Natural killer cell (primary cell): ENCODE data around the gene CUX1. TPM values are rescaled to one million over a fixed set of nuclear protein-coding genes. Genes with fewer than 3 reads are reported as not detected.
A peak's percentile ranks its signal among the peaks of the same experiment; 100 is the strongest.
"Not testable (repeated sequence)": the region's sequence is repeated elsewhere in the genome, so short reads cannot be mapped to it uniquely, and the experiment has no call there.

Experiments used
- ATAC-seq, 3 donors: fragments of 150-1000 bp in 2 of 3; fragments of 200-7000 bp in 1 of 3; cut with Tn5 transposase; 1 replicate in 1 of 3; 2 replicates in 2 of 3; pipeline ENCODE4 v1.10.0; 2021; ENCODE audit warnings: mild to moderate bottlenecking in 2 of 3, moderate library complexity in 2 of 3
- DNase-seq, 2 donors: peaks; one replicate each; pipeline versions ENCODE4 v3.0.0 to v3.0.0-alpha.2; 2013 to 2021; ENCODE audit warnings: mixed read lengths in 1 of 2
- H3K27ac ChIP-seq: one replicate; pipeline ENCODE4 v1.5.1; 2013; ENCODE audit warnings: mild to moderate bottlenecking, low read length
- H3K27me3 ChIP-seq: one replicate; pipeline ENCODE4 v1.6.1; 2013; ENCODE audit warnings: low read length; ENCODE audit not compliant: control insufficient read depth, insufficient read depth
- H3K36me3 ChIP-seq: one replicate; pipeline ENCODE4 v1.6.1; 2013; ENCODE audit warnings: low read length; ENCODE audit not compliant: control insufficient read depth, insufficient read depth
- H3K4me1 ChIP-seq: one replicate; pipeline ENCODE4 v1.6.1; 2013; ENCODE audit warnings: low read length; ENCODE audit not compliant: control insufficient read depth, insufficient read depth
- H3K4me3 ChIP-seq: one replicate; pipeline ENCODE4 v1.5.1; 2013; ENCODE audit warnings: low read length
- H3K9me3 ChIP-seq: one replicate; pipeline ENCODE4 v1.6.1; 2013; ENCODE audit warnings: low read length; ENCODE audit not compliant: control insufficient read depth, insufficient read depth
- H3K27ac Mint-ChIP-seq, 2 donors: one replicate each; pipeline ENCODE4 v1.8.0; 2022; ENCODE audit warnings: mild to moderate bottlenecking in 2 of 2, mixed read lengths in 2 of 2, moderate library complexity in 1 of 2
- H3K27me3 Mint-ChIP-seq, 2 donors: one replicate each; pipeline ENCODE4 v1.8.0; 2022; ENCODE audit warnings: low read depth in 2 of 2, mixed read lengths in 2 of 2
- H3K36me3 Mint-ChIP-seq: one replicate; pipeline ENCODE4 v1.8.0; 2022; ENCODE audit warnings: mixed read lengths
- H3K4me1 Mint-ChIP-seq, 2 donors: one replicate each; pipeline ENCODE4 v1.8.0; 2022; ENCODE audit warnings: mixed read lengths in 2 of 2
- H3K4me3 Mint-ChIP-seq: one replicate; pipeline ENCODE4 v1.8.0; 2022; ENCODE audit warnings: mild to moderate bottlenecking, moderate library complexity, mixed read lengths
- H3K9me3 Mint-ChIP-seq, 2 donors: one replicate each; pipeline ENCODE4 v1.8.0; 2022; ENCODE audit warnings: mixed read lengths in 2 of 2
- WGBS: methylation state at CpG from one replicate; pipeline ENCODE4 v1.1.7; 2013; ENCODE audit warnings: missing lambda C conversion rate; ENCODE audit not compliant: insufficient coverage; 5-methylcytosine and 5-hydroxymethylcytosine counted together
- intact Hi-C: fragments of 100-400 bp; cut with micrococcal nuclease; formaldehyde crosslinking; loops from one replicate; pipeline ENCODE4 v1.14.2; 2022
- total RNA-seq, 4 donors: library from RNA; stranded (reverse); fragments of 120-200 nt in 1 of 4; gene quantifications; one replicate each; pipeline versions ENCODE4 v1.2.3 to v1.2.4, GENCODE V29; 2013 to 2022
- TF ChIP-seq, protein P1 (sequence below): fragments of 200-600 bp; IDR thresholded peaks from one replicate; pipeline ENCODE4 v1.8.0; 2022; ENCODE audit warnings: antibody characterized with exemption

Gene CUX1
- total RNA-seq, 3 donors from 2014 or later (not counting 1 experiment from before 2014, with no cell fraction given) = 59.8 to 77.4 (median 73.6) TPM

DNA sequence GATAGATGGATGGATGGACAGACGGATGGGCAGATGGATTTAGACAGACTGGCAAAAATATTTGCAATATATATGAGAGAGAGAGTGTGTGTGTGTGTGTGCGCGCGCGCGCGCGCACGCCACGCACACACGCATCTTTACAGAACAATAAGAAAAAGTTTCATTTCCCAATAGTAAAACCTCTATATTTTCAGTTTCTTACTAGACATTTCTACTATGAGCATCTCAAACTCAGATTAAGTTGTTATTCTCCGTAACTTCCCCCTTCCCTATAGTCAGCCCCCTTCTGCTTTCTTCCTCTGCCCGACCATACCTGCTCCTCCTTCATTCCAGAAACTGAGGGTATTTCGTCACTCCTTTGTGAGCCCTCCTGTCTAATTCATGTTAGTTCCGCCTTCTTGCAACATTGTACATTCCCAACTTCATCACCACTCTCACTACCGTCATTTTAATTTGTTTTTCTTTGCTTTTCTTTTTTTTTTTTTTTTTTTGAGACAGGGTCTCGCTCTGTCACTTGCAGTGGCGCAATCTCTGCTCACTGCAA is 314.9 kb downstream of the CUX1 start:
- Histone ChIP-seq H3K27me3 (no peaks in the 10 kb centered on the region), H3K4me3 (no peak overlapping the region), H3K27ac (no peak overlapping the region), H3K9me3 (no peaks in the 10 kb centered on the region), H3K4me1 (no peaks in the 10 kb centered on the region), H3K36me3 (peaks cover 2% of the 10 kb centered on the region)
- 79% methylated on average over 16 of the region's 18 CpGs for WGBS
- Mint-ChIP-seq H3K27me3 (no peaks in the 10 kb centered on the region), H3K4me3 (no peak overlapping the region), H3K36me3 (no peaks in the 10 kb centered on the region), H3K4me1 (no peaks in the 10 kb centered on the region), H3K27ac (no peak overlapping the region), H3K9me3 (no peaks in the 10 kb centered on the region)
- peak in 1 of 2 donors; percentile 16 for DNase-seq
- no peak for ATAC-seq
- TF ChIP-seq, protein P1, sequence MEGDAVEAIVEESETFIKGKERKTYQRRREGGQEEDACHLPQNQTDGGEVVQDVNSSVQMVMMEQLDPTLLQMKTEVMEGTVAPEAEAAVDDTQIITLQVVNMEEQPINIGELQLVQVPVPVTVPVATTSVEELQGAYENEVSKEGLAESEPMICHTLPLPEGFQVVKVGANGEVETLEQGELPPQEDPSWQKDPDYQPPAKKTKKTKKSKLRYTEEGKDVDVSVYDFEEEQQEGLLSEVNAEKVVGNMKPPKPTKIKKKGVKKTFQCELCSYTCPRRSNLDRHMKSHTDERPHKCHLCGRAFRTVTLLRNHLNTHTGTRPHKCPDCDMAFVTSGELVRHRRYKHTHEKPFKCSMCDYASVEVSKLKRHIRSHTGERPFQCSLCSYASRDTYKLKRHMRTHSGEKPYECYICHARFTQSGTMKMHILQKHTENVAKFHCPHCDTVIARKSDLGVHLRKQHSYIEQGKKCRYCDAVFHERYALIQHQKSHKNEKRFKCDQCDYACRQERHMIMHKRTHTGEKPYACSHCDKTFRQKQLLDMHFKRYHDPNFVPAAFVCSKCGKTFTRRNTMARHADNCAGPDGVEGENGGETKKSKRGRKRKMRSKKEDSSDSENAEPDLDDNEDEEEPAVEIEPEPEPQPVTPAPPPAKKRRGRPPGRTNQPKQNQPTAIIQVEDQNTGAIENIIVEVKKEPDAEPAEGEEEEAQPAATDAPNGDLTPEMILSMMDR = no peak
- intact Hi-C loops = no loop called here

DNA sequence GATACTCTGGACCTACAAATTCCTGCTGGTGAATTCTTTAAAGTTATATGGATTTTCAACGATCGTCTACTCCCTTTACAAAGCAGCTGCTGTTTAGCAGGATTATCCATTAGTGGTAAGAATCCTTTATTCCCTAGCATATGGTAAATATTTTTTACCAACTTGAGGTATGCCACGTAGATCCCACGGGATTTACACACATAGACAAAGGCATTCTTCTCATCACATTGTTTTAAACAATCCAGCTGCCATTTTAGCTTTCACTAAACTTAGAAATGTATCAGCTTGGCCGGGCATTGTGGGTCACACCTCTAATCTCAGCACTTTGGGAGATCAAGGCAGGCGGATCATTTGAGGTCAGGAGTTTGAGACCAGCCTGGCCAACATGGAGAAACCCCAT is 321.2 kb downstream of the CUX1 start:
- DNase-seq = no peak
- intact Hi-C loops = no loop called here
- ATAC-seq = no peak
- Histone ChIP-seq H3K27me3 (no peaks in the 10 kb centered on the region), H3K4me1 (peaks cover 11% of the 10 kb centered on the region), H3K9me3 (no peaks in the 10 kb centered on the region), H3K4me3 (no peak overlapping the region), H3K27ac (no peak overlapping the region), H3K36me3 (peaks cover 2% of the 10 kb centered on the region)
- TF ChIP-seq, protein P1 = no peak
- Mint-ChIP-seq H3K4me1 (peaks cover 9 to 10% of the 10 kb centered on the region in 2 donors), H3K36me3 (no peaks in the 10 kb centered on the region), H3K9me3 (no peaks in the 10 kb centered on the region), H3K27me3 (no peaks in the 10 kb centered on the region), H3K4me3 (no peak overlapping the region), H3K27ac (no peak overlapping the region)
- WGBS = 95% methylated on average over 4 of the region's 6 CpGs

DNA sequence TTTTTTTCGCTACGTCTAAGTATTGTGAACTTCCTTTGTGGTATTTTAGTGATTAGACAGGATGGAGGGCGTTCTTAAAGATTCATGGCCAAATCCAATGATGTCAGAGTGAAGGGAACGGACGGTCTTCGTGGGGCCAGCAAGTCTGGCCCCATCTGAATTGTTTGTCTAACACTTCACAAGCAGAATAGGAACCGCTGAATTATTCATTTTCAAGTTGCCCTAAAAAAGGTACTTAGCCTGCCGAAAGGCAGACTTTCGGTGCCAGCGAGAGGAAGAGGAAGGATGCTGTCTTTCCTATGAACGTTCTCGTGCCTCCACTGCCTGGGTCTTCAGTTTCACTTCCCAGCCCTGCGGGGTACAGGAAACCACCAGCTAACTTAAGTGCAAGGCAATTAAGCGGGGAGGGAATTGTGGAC is 323.5 kb downstream of the CUX1 start:
- Histone ChIP-seq H3K9me3 (no peaks in the 10 kb centered on the region), H3K36me3 (no peaks in the 10 kb centered on the region), H3K4me1 (peaks cover 11% of the 10 kb centered on the region), H3K27ac (no peak overlapping the region), H3K4me3 (no peak overlapping the region), H3K27me3 (no peaks in the 10 kb centered on the region)
- intact Hi-C loops = no loop called here
- TF ChIP-seq, protein P1 = no peak
- H3K36me3 Mint-ChIP-seq = no peaks in the 10 kb centered on the region
- ATAC-seq = peak in 1 of 3 donors; percentile 48
- H3K27me3 Mint-ChIP-seq = no peaks in the 10 kb centered on the region
- H3K9me3 Mint-ChIP-seq = no peaks in the 10 kb centered on the region
- H3K4me1 Mint-ChIP-seq = peaks cover 9 to 10% of the 10 kb centered on the region in 2 donors
- DNase-seq = peak in 1 of 2 donors; percentile 26
- peak overlapping the region; percentile 0 for H3K4me3 Mint-ChIP-seq
- H3K27ac Mint-ChIP-seq = peak overlapping the region in 1 of 2 donors; percentile 63
- 10% methylated on average over 14 of the region's 14 CpGs for WGBS

DNA sequence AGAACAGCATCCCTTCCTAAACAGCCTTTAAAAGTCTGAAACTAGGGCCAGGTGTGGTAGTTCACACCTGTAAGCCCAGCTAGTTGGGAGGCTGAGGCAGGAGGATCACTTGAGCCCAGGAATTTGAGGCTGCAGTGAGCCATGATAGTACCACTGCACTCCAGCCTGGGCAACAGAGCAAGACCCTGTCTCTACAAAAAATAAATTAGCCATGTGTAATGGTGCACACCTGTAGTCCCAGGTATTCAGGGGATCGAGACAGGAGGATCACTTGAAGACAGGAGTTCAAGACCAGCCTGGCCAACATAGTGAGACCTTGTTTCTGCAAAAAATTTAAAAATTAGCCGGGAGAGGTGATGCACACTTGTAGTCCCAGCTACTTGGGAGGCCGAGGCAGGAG is 325.0 kb downstream of the CUX1 start:
- H3K36me3 Mint-ChIP-seq, H3K4me3 Mint-ChIP-seq, H3K27ac Mint-ChIP-seq, DNase-seq, H3K4me3 ChIP-seq, H3K27me3 ChIP-seq, H3K36me3 ChIP-seq, ATAC-seq, H3K9me3 Mint-ChIP-seq, H3K27me3 Mint-ChIP-seq, intact Hi-C loops, H3K9me3 ChIP-seq, H3K27ac ChIP-seq: not testable (repeated sequence)
- 91% methylated on average over 3 of the region's 3 CpGs for WGBS
- peaks cover 11% of the 10 kb centered on the region for H3K4me1 ChIP-seq
- H3K4me1 Mint-ChIP-seq = peaks cover 9 to 10% of the 10 kb centered on the region in 2 donors
